T-helper 22 cell (primary cell): ENCODE results near the gene ALDH1A3.

Experiments
- DNase-seq: peaks from one replicate; pipeline ENCODE4 v3.0.0-alpha.2; 2020; ENCODE audit warnings: low read depth

The ALDH1A3 gene

DNA sequence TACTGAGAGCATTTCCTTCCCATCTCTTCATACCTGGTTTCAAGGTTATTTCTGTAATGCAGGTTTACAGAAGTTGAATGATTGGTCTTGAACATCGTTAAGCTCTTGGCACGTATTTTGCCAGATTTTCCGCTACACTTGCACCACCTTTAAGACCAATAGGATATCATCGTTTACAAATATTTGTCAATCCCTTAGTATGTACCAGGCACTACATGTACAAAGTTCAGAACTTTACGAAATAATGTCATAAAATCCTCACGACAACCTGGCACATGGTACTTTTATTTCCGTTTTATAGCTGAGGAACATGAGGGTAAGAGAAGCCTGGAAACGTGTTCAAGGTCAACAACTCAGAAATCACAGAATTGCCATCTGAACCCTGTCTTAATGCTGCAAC, 45.8 kb downstream of the ALDH1A3 start:
- DNase-seq: no peak

DNA sequence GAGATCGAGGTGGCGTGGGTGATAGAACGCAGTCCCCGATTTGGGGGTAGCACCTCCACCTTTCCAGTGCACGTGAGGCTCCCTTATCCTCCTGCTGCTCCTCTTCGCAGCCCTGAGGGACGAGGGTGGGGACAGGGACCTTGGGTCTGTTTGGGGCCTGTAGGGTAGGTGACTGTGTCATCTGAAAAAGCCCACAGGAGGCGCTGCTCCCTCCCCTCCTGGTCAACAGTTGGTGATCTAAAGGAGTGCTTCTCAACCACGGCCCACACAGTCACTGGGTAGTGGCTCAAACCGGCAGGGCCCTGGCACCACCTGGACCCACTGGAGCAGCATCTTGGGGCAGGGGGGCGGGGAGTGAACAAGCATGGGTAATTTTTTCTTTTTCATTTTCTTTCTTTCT, 46.6 kb downstream of the ALDH1A3 start:
- DNase-seq: no peak

DNA sequence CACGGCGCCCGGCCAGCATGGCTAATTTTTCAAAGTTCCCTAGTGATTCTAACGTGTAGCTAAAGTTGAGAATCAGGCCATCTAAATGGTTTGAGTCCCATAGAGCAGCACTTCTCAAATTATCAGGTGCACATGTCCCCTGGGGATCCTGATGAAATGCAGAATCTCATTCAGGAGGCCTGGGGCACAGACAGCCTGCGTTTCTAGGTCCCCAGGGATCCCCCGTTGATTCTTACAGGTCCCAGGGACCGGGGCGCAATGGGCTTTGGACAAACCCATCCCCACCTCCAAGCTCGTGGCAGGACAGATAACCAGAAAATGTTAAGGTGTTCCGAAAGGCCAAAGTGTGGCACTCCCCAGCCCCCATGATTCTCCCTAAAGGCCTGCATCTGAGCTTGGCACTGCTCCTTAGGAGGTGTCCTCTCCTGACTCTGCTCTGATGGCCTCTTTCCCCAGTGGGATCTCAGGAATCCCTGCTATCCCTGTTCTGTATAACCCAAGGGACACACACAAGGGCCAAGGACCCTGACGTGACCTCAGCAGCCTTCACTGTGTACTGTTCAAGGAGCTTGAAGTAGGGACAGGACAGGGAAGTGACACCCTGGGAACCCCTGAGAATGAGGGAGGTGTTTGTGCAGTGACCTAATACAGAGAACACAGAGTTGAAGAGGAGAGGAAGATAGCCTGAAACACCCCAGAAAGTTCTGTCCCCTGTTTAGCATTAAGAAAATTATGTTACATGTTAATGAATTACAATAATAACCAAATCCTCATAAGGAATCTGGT, 47.5 kb downstream of the ALDH1A3 start:
- DNase-seq: no peak

DNA sequence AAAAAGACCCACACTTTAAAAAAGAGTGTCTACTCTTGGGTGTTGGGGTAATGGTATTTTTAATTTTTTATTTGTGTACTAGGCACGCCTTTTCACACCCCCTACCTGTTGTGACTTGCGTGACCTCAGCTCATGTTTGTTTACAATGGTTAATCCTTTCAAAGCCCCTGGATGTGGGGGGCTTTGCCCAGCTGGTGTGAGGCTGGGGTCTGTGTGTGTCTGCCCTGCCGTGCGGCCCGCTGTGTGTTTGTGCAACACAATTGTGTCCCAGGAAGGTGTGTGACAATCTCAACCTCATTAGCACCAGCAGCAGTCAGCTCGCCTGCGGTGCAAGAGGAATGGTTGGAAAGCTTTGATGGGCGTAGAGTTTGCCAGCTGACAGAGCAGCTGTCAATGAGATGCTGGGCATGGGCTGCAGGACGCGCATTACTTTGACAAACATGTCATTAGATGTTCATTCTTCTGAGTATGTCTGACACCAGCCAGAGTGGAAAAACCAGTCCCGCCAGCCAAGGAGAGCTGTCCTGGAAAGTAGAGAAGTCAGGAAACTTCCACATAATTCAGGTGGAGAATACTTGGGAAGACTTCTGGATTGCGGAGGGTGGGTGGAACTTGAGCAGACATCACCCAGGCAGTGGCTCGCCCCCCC, 49.1 kb downstream of the ALDH1A3 start:
- no peak for DNase-seq

DNA sequence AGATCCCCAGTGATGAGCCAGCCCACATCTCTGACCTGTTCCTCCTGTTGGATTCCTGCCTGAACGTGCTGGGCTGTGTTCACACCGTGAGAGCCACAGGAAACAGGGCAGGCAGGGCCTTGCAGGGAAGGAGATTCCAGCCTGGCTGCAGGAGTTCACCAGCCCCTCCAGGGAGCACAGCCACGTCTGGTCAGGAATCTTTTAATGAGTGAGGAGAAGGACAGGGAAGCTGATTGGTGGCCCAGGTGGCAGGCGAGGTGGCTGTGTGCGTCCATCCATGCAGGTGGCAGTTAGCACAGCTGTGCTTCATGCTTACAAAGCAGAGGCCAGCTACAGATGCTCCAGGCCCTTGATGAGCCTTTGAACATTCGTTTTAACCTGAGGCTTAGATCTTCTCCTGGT, 50.0 kb downstream of the ALDH1A3 start:
- DNase-seq: no peak

DNA sequence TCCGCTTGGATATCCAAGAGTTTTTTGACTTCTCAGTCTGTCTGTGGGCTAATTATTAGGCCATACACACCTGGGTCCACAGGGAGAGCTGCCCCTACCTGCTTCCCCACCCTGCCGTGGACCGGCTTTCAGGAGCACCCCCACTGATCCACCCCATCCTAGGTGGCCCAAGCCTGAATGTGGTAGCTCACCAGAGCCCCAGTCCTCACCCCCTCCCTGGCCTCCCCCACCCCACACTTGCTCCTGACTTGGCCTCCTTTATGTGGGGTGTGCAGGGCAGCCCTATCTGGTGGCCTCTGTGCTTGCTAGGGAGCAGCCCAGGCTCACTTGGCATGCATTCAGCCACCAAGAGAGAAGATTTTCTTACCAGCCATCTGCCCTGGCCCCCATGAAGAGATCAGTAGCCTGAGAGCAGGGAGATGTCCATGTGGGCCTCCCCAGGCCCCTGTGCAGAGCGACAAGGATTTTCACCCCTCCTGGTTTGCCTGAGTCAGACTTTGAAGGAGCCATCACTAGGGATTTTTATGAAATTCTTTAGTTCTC, 50.7 kb downstream of the ALDH1A3 start:
- no peak for DNase-seq

DNA sequence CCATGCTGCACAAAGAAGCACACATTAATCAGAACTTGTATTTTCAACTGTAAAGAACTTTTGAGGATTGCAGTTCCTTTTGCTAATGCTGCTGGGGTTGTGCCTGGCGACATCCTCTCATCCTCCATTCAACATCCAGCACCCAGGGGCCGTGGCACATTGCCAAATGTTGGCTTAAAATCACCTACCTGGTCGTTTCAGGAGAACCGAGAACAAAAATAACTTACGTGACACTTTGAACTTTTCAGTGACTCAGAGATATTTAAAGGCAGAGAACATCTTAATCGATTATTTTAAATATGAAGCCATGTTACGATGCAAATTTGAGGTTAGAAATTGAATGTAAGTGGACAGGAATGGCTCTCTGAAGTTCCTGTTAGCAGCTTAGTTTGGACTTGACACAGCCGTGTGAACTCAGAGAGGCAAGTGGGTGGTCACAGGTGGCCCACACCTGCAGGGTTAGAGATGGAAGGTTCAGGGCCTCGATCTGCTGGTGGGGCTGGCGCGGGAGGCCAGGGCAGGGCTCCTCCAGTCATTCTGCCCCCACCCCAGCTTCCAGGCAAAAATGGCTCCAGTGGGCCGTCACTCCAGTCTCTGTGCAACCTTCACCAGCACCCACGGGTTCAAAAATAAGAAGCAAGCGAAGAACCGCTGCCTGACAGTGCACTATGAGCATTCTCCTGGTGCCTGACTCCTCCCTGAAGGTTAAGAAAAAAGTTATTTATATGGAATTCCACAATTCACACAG, 51.7 kb downstream of the ALDH1A3 start:
- no peak for DNase-seq

DNA sequence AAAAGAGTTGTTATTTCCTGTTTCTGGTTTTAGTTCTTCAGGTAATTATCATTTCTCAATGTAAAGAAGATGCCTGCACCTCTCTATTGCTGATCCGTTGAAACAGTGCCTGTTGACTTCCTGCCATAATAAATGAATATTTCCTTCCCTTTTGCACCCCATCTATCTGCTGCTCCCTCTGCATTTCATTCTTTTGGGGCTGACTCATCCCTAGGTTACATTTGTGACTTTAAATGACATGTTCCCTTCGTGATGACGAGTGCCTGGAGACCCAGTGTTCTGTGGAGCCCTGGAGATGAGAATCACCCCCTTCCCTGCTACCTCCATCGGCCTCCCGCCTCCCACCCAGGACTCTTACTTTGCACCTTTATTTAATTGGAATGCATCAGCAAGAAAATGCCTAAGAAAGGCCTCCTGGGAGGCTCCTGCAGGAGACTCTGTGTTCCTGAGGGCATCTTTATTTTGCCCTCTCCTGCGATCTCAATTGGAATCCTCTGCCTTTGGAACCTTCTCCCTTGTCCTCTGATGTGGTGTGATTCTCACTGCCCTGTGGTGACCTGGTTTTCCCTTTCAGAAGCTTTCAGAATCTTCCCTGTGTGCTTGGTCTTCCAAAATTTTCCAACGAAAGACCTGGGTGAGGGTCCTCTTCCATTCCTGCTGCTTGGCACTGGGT, 53.2 kb downstream of the ALDH1A3 start:
- DNase-seq: no peak

DNA sequence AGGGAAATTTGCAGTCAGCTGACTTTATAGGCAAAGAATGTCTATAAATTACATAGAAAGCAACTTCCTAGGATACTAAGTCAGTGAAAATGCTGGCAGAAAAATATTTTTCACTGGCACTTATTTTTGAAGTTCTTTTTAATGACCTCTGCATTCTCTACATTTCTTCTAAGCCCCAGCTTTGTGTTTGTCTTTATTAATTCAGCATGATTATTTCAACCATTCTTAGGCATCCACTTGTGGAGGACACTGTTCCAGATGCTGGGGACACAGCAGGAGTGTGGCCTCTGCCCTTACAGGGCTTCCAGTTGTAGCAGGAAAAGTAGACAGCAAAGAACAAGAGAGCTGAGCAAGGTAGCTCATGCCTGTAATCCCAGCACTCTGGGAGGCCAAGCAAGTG, 54.5 kb downstream of the ALDH1A3 start:
- DNase-seq: no peak

DNA sequence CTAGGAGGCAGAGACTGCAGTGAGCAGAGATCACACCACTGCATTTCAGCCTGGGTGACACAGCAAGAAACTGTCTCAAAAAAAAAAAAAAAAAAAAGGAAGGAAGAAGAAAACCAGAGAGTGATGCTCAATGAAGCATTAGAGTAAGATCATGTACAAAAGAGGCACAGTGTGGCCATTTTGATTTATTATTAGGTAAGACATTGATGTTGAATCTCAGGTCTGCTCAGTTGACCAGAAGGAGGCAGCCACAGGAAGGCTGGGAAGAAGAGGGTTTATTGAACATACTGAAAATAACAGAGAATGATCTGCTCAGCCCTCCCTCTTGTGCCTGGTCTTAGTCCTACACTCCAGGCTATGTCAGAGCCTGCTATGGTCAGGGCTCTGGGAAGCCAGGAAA, 55.1 kb downstream of the ALDH1A3 start:
- DNase-seq: no peak

DNA sequence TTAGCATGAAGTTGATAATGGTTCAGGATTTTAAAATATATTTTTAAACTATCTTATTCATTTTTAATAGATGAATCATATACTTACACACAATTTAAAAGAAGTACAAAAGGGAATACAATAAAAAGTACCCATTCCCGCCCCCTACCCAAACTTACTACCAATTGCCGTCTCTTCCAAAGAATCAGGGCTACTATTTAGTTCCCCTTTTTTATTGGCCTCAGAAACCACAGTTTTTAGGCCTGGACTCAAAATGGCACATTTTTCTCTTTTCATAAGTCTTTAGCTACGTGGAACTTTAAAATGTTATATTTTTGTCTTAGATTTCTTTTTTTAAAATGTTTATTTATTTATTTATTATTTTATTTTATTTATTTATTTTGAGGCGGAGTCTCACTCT, 57.5 kb downstream of the ALDH1A3 start:
- no peak for DNase-seq

DNA sequence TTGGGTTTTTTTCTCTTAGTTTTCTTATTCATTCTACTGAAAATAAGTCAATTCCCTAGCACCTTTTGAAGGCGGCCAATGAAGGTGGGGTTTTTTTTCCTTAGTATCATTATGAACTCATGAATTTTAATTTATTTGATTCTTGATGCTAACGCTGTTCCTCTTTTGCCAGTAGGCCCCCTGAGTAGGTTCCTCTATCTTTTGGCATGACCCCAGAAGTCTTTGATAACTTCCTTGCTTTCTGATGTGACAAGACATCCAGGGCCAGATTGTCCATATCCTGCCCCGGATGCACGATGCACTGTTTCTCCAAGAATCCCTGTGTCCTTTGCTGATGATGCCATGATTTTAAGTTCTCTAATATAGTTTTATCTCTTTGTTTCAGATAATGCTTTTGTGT, 60.2 kb downstream of the ALDH1A3 start:
- DNase-seq: no peak

DNA sequence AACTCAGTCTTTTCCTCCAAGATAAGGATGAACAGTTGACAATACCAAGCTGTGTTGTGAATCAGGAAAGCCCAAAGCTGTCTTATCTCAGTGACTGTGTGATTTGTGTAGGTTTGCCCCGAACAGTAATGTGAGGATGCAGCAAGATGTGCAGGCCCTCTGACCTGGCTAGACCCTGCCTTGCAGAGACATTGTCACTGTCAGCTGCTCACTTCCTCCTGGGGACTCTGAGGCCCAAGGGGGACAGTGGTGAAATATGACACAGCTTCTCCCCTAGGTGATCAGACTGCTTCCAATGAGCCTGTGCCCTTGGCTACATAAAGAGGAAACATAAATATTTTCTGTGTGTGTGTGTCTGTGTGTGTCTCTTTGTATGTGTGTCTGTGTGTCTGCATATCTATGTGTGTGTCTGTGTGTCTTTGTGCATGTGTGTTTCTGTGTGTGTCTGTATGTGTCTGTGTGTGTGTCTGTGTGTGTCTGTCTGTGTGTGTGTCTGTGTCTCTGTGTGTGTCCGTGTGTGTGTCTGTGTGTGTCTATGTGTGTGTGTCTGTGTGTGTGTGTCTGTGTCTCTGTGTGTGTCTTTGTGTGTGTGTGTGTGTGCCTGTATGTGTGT, 61.2 kb downstream of the ALDH1A3 start:
- no peak for DNase-seq

DNA sequence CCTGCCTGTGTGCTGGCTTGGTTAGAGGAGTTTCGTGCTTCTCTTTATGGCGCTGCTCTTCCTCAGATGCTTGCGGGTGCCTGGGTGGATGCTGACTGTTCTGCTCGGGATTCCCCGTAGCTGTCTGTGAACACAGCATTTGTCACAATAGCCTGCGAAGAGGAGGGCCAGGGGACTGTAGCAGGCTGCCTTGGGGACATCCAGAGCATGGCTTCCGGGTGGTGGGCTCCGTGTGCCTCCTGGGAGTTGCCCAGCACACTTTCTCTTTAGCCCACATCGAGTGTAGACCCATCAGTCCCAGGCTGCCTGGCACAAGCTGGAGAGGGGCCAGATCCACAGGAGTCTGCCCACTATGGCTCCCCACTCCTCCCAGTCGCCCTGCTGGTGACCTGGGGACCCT, 61.9 kb downstream of the ALDH1A3 start:
- DNase-seq: no peak

DNA sequence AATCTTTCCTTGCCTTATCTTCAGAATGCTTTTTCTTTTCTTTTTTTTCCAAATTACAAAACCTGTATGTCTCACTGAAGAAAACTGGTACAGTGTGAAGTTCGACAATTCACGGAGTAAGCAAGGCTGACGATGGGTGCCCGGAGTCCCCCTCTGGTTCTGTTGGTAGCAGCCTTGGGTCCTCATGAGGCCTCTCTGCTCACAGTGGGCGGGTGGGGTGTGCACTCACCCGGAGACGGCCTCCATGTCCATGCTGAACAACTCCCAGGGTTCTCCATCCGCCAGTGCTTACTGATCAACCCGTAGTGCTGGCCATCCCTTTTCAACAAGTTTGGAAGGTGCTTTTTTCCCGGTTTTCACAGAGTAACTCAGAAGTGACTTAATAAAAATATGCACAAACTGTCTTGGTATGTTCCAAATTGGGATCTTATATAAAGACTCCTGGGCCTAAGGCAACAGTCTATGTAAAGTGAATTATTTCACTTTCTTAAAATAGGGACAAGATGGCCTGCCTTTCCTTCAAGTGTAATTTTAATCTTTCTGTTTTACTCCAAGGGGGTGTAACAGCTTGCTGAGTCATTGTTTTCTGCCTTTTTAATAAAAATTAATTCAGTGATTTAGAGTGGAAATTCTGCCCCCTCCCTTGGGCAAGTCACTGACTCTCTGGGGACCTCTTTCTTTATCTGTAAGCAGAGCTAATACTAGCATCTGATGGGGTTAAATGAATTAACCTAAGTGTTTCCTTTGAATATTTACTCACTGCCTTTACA, 63.2 kb downstream of the ALDH1A3 start:
- DNase-seq: no peak

DNA sequence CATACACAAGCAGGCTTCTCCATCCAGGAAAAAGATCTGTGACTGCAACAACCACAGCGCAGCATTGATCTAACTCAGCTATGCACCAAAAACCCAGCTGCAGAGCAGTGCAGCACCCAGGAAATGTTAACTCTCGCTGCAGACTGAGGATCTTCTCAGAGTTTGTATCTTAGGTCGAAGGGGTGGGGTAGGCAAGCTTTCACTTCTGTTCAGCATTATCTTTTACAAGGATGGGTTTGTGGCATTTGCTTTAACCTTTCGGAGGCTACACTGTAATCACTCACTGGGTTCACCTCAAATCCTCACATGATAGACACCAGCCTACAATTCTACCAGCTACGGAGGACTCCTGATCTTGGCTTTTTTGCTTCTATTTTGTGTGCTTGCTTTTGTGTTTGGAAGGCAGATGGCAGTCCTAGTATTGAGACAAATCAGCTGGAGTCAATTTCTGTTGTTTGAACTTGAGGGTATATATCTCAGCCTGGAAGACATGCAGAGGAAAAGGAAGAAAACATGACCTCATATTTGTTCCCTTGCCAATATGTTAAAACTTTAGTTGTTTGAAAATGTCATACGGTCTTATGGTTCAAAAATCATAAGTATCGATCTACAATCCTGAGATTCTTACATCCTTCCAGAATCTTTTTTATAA, 64.7 kb downstream of the ALDH1A3 start:
- DNase-seq: no peak

DNA sequence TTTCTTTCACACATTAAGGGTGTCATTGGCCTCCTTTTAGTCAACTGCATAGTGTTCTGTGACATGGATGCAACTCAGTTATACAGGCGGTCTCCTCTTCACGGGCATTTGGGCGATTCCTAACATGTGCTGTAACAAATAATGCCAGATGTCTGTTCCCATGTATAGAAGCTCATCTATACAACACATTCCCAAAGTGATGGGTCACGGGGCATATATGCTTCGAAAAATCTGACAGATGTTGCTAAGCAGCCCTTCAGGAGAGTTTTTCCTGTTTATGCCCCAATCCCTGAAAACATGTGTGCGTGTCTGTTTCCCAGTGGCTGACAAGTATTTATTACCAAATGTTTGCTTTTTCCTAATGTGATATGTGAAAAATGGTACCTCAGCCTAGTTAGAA, 65.4 kb downstream of the ALDH1A3 start:
- no peak for DNase-seq

DNA sequence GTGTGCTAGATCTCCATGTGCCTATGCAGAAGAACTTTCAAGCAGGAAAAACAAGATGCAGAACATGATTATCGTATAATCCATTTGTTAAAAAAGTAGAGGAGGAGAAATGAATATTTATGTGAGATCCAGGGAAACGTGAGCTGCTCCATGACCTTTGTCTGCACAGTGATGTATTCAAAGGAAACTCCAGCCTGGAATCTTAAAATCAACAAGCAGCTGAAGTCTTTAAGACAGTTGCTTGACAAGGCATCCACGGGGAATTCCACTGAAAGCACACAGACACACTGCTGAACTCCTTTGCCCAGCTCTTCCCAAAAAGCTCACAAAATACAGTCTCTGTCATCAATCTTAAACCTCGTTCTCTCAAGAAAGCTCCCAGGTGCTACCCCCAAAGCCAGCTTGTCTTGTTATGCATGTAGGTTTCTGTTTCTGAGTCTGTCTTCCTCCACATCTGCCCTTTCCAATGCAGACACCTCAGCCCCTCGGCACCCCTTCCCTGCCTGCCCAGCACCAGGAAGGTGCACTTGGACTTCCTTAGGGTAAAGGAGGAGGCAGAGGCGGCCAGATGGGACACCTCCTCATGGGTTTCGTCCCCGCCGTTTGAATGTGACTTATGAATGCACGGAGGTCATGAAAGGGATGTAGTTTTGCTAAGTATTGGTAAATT, 68.3 kb downstream of the ALDH1A3 start:
- DNase-seq: no peak

DNA sequence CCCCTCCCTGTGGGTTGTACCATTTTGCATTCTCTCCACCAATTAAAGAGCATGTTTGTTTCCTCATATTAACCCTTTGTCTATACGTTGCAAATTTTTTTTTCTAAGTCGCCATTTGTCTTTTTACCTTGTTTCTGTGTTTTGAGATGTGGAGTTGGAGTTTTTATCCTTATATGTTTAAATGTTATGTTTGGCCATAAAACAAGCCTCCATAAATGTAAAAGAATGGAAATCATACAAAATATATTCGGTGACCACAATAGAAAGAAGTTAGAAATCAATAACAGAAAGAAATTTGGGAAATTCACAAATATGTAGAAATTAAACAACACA, 68.8 kb downstream of the ALDH1A3 start:
- no peak for DNase-seq

DNA sequence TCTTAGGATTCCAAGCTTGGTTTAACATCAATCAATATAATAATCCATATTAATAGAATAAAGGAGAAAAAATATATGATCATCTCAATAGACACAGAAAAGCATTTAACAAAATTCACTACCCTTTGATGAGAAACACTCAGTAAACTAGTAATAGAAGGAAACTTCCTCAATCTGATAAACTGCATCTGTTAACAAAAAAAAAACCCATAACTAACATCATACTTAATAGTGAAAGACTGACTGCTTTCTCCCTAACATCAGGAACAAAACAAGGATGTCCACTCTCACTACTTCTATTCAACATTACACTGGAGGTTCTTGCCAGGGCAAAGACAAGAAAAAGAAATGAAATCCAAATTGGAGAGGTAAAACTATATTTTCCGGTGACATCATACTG, 70.1 kb downstream of the ALDH1A3 start:
- DNase-seq: no peak
